Hepatocyte (in vitro differentiated cells): ENCODE data around the gene CCDC201.

ENCODE experiments used
- CTCF ChIP-seq: fragments of 200-600 bp; sonication (generic); IDR thresholded peaks from 2 replicates; pipeline ENCODE4 v1.5.1; 2016; ENCODE audit warnings: antibody characterized with exemption, mild to moderate bottlenecking; ENCODE audit not compliant: poor library complexity
- EZH2 ChIP-seq: fragments of 200-600 bp; sonication (generic); IDR thresholded peaks from 2 replicates; pipeline ENCODE4 v1.6.1; 2016; ENCODE audit warnings: antibody characterized with exemption, mild to moderate bottlenecking, borderline replicate concordance
- EZH2phosphoT487 ChIP-seq: fragments of 200-600 bp; sonication (generic); IDR thresholded peaks from one replicate; pipeline ENCODE4 v1.6.1; 2018; ENCODE audit warnings: antibody characterized with exemption, mild to moderate bottlenecking, low read depth, moderate library complexity; ENCODE audit not compliant: unreplicated experiment, severe bottlenecking

GRCh38 chr7:45890902-45891461, 18.1 kb upstream of the CCDC201 start:
- TF ChIP-seq CTCF (peak; percentile 72), EZH2 (no peak), EZH2phosphoT487 (no peak)
